Neural progenitor cell (in vitro differentiated cells): ENCODE data around the gene TBRG4. TPM values are rescaled to one million over a fixed set of nuclear protein-coding genes. Genes with fewer than 3 reads are reported as not detected.

Experiments
- DNase-seq: peaks from one replicate; pipeline ENCODE4 v3.0.0-alpha.2; 2016; ENCODE audit warnings: low spot score
- H2AFZ ChIP-seq: fragments of 200-600 bp; sonication (generic); replicated peaks from 2 replicates; pipeline ENCODE4 v1.6.1; 2016; ENCODE audit warnings: antibody characterized with exemption
- H3F3A ChIP-seq: fragments of 200-600 bp; sonication (generic); 2 replicates; pipeline ENCODE4 v1.6.1; 2016; ENCODE audit warnings: antibody characterized with exemption, low read depth
- H3K27ac ChIP-seq: fragments of 200-600 bp; sonication (generic); 2 replicates; pipeline ENCODE4 v1.5.1; 2016; ENCODE audit warnings: mild to moderate bottlenecking
- H3K27me3 ChIP-seq: fragments of 200-600 bp; sonication (generic); 2 replicates; pipeline ENCODE4 v1.6.1; 2016; ENCODE audit warnings: mild to moderate bottlenecking, moderate library complexity
- H3K36me3 ChIP-seq: fragments of 200-600 bp; sonication (generic); 2 replicates; pipeline ENCODE4 v1.5.1; 2016
- H3K4me1 ChIP-seq: fragments of 200-600 bp; sonication (generic); 2 replicates; pipeline ENCODE4 v1.6.1; 2016; ENCODE audit warnings: mixed run types
- H3K4me2 ChIP-seq: fragments of 200-600 bp; sonication (generic); 2 replicates; pipeline ENCODE4 v1.6.1; 2016
- H3K4me3 ChIP-seq: fragments of 200-600 bp; sonication (generic); 2 replicates; pipeline ENCODE4 v1.5.1; 2016
- H3K79me2 ChIP-seq: fragments of 200-600 bp; sonication (generic); 2 replicates; pipeline ENCODE4 v1.6.1; 2016; ENCODE audit warnings: low read depth
- H3K9ac ChIP-seq: fragments of 200-600 bp; sonication (generic); 2 replicates; pipeline ENCODE4 v1.6.1; 2016
- H3K9me3 ChIP-seq: fragments of 200-600 bp; sonication (generic); 2 replicates; pipeline ENCODE4 v1.5.1; 2016; ENCODE audit warnings: low read depth
- H4K20me1 ChIP-seq: fragments of 200-600 bp; sonication (generic); 2 replicates; pipeline ENCODE4 v1.6.1; 2016; ENCODE audit warnings: low read depth
- H3K27ac Mint-ChIP-seq: 3 replicates; pipeline ENCODE4 v1.8.0; 2021; ENCODE audit warnings: mixed read lengths
- H3K27me3 Mint-ChIP-seq: 2 replicates; pipeline ENCODE4 v1.8.0; 2022; ENCODE audit warnings: low read depth, mild to moderate bottlenecking, inconsistent platforms, moderate library complexity, mixed read lengths; ENCODE audit not compliant: insufficient read depth
- H3K36me3 Mint-ChIP-seq: 3 replicates; pipeline ENCODE4 v1.8.0; 2021; ENCODE audit warnings: mixed read lengths
- H3K4me1 Mint-ChIP-seq: 3 replicates; pipeline ENCODE4 v1.8.0; 2021; ENCODE audit warnings: mixed read lengths
- H3K4me3 Mint-ChIP-seq: 3 replicates; pipeline ENCODE4 v1.8.0; 2021; ENCODE audit warnings: mild to moderate bottlenecking, moderate library complexity, mixed read lengths
- H3K9me3 Mint-ChIP-seq: 3 replicates; pipeline ENCODE4 v1.8.0; 2020; ENCODE audit warnings: mixed read lengths
- CTCF ChIP-seq: fragments of 200-600 bp; sonication (generic); IDR thresholded peaks from 2 replicates; pipeline ENCODE4 v1.5.1; 2017; ENCODE audit warnings: antibody characterized with exemption, mild to moderate bottlenecking
- EZH2 ChIP-seq: fragments of 200-600 bp; sonication (generic); IDR thresholded peaks from 2 replicates; pipeline ENCODE4 v1.6.1; 2017; ENCODE audit warnings: antibody characterized with exemption, mild to moderate bottlenecking, moderate library complexity
- EZH2phosphoT487 ChIP-seq: fragments of 200-600 bp; sonication (generic); IDR thresholded peaks from 2 replicates; pipeline ENCODE4 v1.6.1; 2017; ENCODE audit warnings: antibody characterized with exemption
- total RNA-seq: library from RNA; depleted of rRNA; stranded (reverse); fragments of >200 nt; gene quantifications from 2 replicates; pipeline ENCODE4 v1.2.3, GENCODE V29; 2015; ENCODE audit warnings: low replicate concordance

Gene TBRG4
- total RNA-seq, 1 donor from 2014 or later, result 32.2 TPM

GRCh38 chr7:45088146-45088701 lies 23.3 kb downstream of the TBRG4 start:
- H2AFZ ChIP-seq, result peak overlapping the region; percentile 96
- H3K27ac ChIP-seq, result no peak overlapping the region
- no peak overlapping the region for H3K9ac ChIP-seq
- H3K4me1 Mint-ChIP-seq, result peaks cover 16% of the 10 kb centered on the region
- peak overlapping the region; percentile 77 for H3K4me3 ChIP-seq
- peaks cover 3% of the 10 kb centered on the region for H3F3A ChIP-seq
- no peak overlapping the region for H3K27ac Mint-ChIP-seq
- peak; percentile 40 for DNase-seq
- H3K27me3 ChIP-seq, result peaks cover 30% of the 10 kb centered on the region
- peaks cover 6% of the 10 kb centered on the region for H3K4me1 ChIP-seq
- no peaks in the 10 kb centered on the region for H3K9me3 ChIP-seq
- H4K20me1 ChIP-seq, result peaks cover 5% of the 10 kb centered on the region
- H3K27me3 Mint-ChIP-seq, result peaks cover 10% of the 10 kb centered on the region
- TF ChIP-seq CTCF (no peak), EZH2phosphoT487 (no peak), EZH2 (no peak)
- H3K36me3 Mint-ChIP-seq, result no peaks in the 10 kb centered on the region
- H3K9me3 Mint-ChIP-seq, result peaks cover 3% of the 10 kb centered on the region
- H3K79me2 ChIP-seq, result no peaks in the 10 kb centered on the region
- H3K36me3 ChIP-seq, result no peaks in the 10 kb centered on the region
- H3K4me3 Mint-ChIP-seq, result peak overlapping the region; percentile 78
- H3K4me2 ChIP-seq, result peak overlapping the region; percentile 92

GRCh38 chr7:45087301-45088145 lies 24.0 kb downstream of the TBRG4 start:
- DNase-seq, result no peak
- Mint-ChIP-seq H3K4me3 (peak overlapping the region; percentile 78), H3K9me3 (peaks cover 2% of the 10 kb centered on the region), H3K27me3 (peaks cover 10% of the 10 kb centered on the region), H3K27ac (no peak overlapping the region), H3K4me1 (peaks cover 16% of the 10 kb centered on the region), H3K36me3 (no peaks in the 10 kb centered on the region)
- no peaks in the 10 kb centered on the region for H3K36me3 ChIP-seq
- H3K27ac ChIP-seq, result no peak overlapping the region
- H3K4me3 ChIP-seq, result no peak overlapping the region
- H3K4me2 ChIP-seq, result no peak overlapping the region
- H2AFZ ChIP-seq, result no peak overlapping the region
- peaks cover 3% of the 10 kb centered on the region for H3F3A ChIP-seq
- H4K20me1 ChIP-seq, result peaks cover 5% of the 10 kb centered on the region
- no peaks in the 10 kb centered on the region for H3K9me3 ChIP-seq
- no peak overlapping the region for H3K9ac ChIP-seq
- H3K79me2 ChIP-seq, result no peaks in the 10 kb centered on the region
- H3K27me3 ChIP-seq, result peaks cover 30% of the 10 kb centered on the region
- H3K4me1 ChIP-seq, result peaks cover 1% of the 10 kb centered on the region
- no peak for TF ChIP-seq EZH2
- no peak for TF ChIP-seq CTCF
- TF ChIP-seq EZH2phosphoT487, result no peak

- peak overlapping the region; percentile 78 for H3K4me3 Mint-ChIP-seq
- no peak for DNase-seq
- Histone ChIP-seq H3K9me3 (no peaks in the 10 kb centered on the region), H3K4me1 (no peaks in the 10 kb centered on the region), H3K27ac (no peak overlapping the region), H4K20me1 (peaks cover 5% of the 10 kb centered on the region), H2AFZ (no peak overlapping the region), H3K4me2 (no peak overlapping the region), H3K4me3 (no peak overlapping the region), H3K79me2 (no peaks in the 10 kb centered on the region), H3F3A (peaks cover 3% of the 10 kb centered on the region), H3K9ac (no peak overlapping the region), H3K36me3 (no peaks in the 10 kb centered on the region), H3K27me3 (peaks cover 30% of the 10 kb centered on the region)
- peaks cover 10% of the 10 kb centered on the region for H3K27me3 Mint-ChIP-seq
- peak overlapping the region; percentile 33 for H3K27ac Mint-ChIP-seq
- no peaks in the 10 kb centered on the region for H3K9me3 Mint-ChIP-seq
- H3K4me1 Mint-ChIP-seq, result peaks cover 16% of the 10 kb centered on the region
- TF ChIP-seq EZH2phosphoT487, result no peak
- TF ChIP-seq EZH2, result no peak
- no peak for TF ChIP-seq CTCF
- H3K36me3 Mint-ChIP-seq, result no peaks in the 10 kb centered on the region
These were observed 25.0 kb downstream of the TBRG4 start for GRCh38 chr7:45086331-45087065.
